Common myeloid progenitor, CD34-positive (primary cell): ENCODE data around the gene SACS.

Source experiments
- CTCF ChIA-PET: fragments of 350-600 bp; sonication (Branson Sonifier 250); formaldehyde crosslinking; loops from one replicate; lab custom pipeline; 2021; ENCODE audit warnings: antibody characterized with exemption; lab: Charles Lee
- POLR2A ChIA-PET: fragments of 350-600 bp; sonication (Branson Sonifier 250); formaldehyde crosslinking; loops from one replicate; lab custom pipeline; 2021; ENCODE audit warnings: antibody characterized with exemption; lab: Charles Lee
- DNase-seq, 3 donors: peaks; one replicate each; pipeline versions ENCODE4 v3.0.0 to v3.0.0-alpha.2; 2013
- H3K27ac ChIP-seq, 2 experiments: 1 replicate in 1 of 2; 2 replicates in 1 of 2; pipeline ENCODE4 v1.7.0; 2013; ENCODE audit warnings: inconsistent platforms in 2 of 2, low read length in 2 of 2, mild to moderate bottlenecking in 2 of 2, low read depth in 1 of 2, moderate library complexity in 1 of 2; ENCODE audit not compliant: severe bottlenecking in 2 of 2, insufficient read depth in 1 of 2, poor library complexity in 1 of 2
- H3K27me3 ChIP-seq, 5 experiments: replicated peaks in 2 of 5; 1 replicate in 3 of 5; 2 replicates in 2 of 5; pipeline versions ENCODE4 v1.6.1 to v1.7.0; 2013; ENCODE audit warnings: low read length in 4 of 5, mild to moderate bottlenecking in 2 of 5, moderate library complexity in 2 of 5, inconsistent platforms in 1 of 5; ENCODE audit not compliant: insufficient read depth in 5 of 5, control insufficient read depth in 4 of 5
- H3K36me3 ChIP-seq, 4 experiments: 1 replicate in 2 of 4; 2 replicates in 2 of 4; pipeline versions ENCODE4 v1.6.1 to v1.7.0; 2013; ENCODE audit warnings: low read length in 3 of 4, control low read depth in 1 of 4, mild to moderate bottlenecking in 1 of 4; ENCODE audit not compliant: control insufficient read depth in 4 of 4, insufficient read depth in 4 of 4
- H3K4me1 ChIP-seq, 4 experiments: 1 replicate in 3 of 4; 2 replicates in 1 of 4; pipeline versions ENCODE4 v1.6.1 to v1.7.1; 2013; ENCODE audit warnings: low read length in 3 of 4, mild to moderate bottlenecking in 3 of 4, control low read depth in 1 of 4, inconsistent platforms in 1 of 4, moderate library complexity in 1 of 4; ENCODE audit not compliant: control insufficient read depth in 4 of 4, insufficient read depth in 4 of 4; ENCODE audit errors: control extremely low read depth in 1 of 4
- H3K4me3 ChIP-seq, 7 experiments: 1 replicate in 4 of 7; 2 replicates in 3 of 7; pipeline versions ENCODE4 v1.5.1 to v1.7.0; 2013; ENCODE audit warnings: mild to moderate bottlenecking in 7 of 7, low read length in 6 of 7, moderate library complexity in 6 of 7, inconsistent platforms in 2 of 7, low read depth in 2 of 7, control low read depth in 1 of 7; ENCODE audit not compliant: insufficient read depth in 4 of 7, control insufficient read depth in 1 of 7; ENCODE audit errors: extremely low read depth in 1 of 7
- H3K9me3 ChIP-seq, 5 experiments: 1 replicate in 4 of 5; 2 replicates in 1 of 5; pipeline versions ENCODE4 v1.6.1 to v1.7.1; 2013; ENCODE audit warnings: low read length in 4 of 5, mild to moderate bottlenecking in 2 of 5, inconsistent platforms in 1 of 5, low read depth in 1 of 5, moderate library complexity in 1 of 5; ENCODE audit not compliant: control insufficient read depth in 4 of 5, insufficient read depth in 2 of 5; ENCODE audit errors: control extremely low read depth in 1 of 5
- WGBS: methylation state at CpG from one replicate; pipeline ENCODE4 v1.1.5; 2013; ENCODE audit not compliant: insufficient coverage; 5-methylcytosine and 5-hydroxymethylcytosine counted together

Gene SACS

GRCh38 chr13:23455401-23456185 is 22.1 kb upstream of the SACS start:
- WGBS = 100% methylated on average over 6 of the region's 7 CpGs
- Histone ChIP-seq H3K27ac (no peak overlapping the region), H3K4me1 (peaks cover 6 to 20% (median 12%) of the 10 kb centered on the region in 4 experiments), H3K4me3 (no peak overlapping the region), H3K36me3 (no peaks in the 10 kb centered on the region), H3K9me3 (no peaks in the 10 kb centered on the region), H3K27me3 (no peaks in the 10 kb centered on the region)
- no peak for DNase-seq
- ChIA-PET POLR2A (no interaction called here), CTCF (interaction anchor here (1.0 kb wide), 1 partner anchor 10 kb away, joined by 3 read pairs; no protein-coding TSS in a partner anchor)

GRCh38 chr13:23453132-23453531 is 19.6 kb upstream of the SACS start:
- Histone ChIP-seq H3K9me3 (no peaks in the 10 kb centered on the region), H3K27me3 (no peaks in the 10 kb centered on the region), H3K27ac (no peak overlapping the region), H3K4me3 (no peak overlapping the region), H3K4me1 (peaks cover 0 to 13% (median 4%) of the 10 kb centered on the region in 4 experiments), H3K36me3 (no peaks in the 10 kb centered on the region)
- no peak for DNase-seq
- POLR2A ChIA-PET = no interaction called here
- WGBS = 89% methylated on average over 5 of the region's 8 CpGs
- CTCF ChIA-PET = no interaction called here

GRCh38 chr13:23450340-23451046 is 17.0 kb upstream of the SACS start:
- no peak overlapping the region for H3K4me3 ChIP-seq
- H3K27ac ChIP-seq = no peak overlapping the region
- CTCF ChIA-PET = no interaction called here
- H3K36me3 ChIP-seq = no peaks in the 10 kb centered on the region
- no peaks in the 10 kb centered on the region for H3K27me3 ChIP-seq
- POLR2A ChIA-PET = interaction anchor here (0.6 kb wide), 1 partner anchor 122 kb away, joined by 3 read pairs; no protein-coding TSS in a partner anchor
- 32% methylated on average over 6 of the region's 8 CpGs for WGBS
- peaks cover 0 to 13% (median 4%) of the 10 kb centered on the region in 4 experiments for H3K4me1 ChIP-seq
- DNase-seq = peak in 2 of 3 donors; percentile 66 to 74
- H3K9me3 ChIP-seq = no peaks in the 10 kb centered on the region

- H3K27ac ChIP-seq = no peak overlapping the region
- DNase-seq = no peak
- H3K36me3 ChIP-seq = no peaks in the 10 kb centered on the region
- H3K9me3 ChIP-seq = no peaks in the 10 kb centered on the region
- ChIA-PET POLR2A (interaction anchor here (0.6 kb wide), 1 partner anchor 123 kb away, joined by 3 read pairs; no protein-coding TSS in a partner anchor), CTCF (no interaction called here)
- no peaks in the 10 kb centered on the region for H3K27me3 ChIP-seq
- H3K4me3 ChIP-seq = no peak overlapping the region
- 87% methylated on average over 4 of the region's 5 CpGs for WGBS
- peaks cover 0 to 13% (median 4%) of the 10 kb centered on the region in 4 experiments for H3K4me1 ChIP-seq
Observed at GRCh38 chr13:23449398-23450162, 16.1 kb upstream of the SACS start.

GRCh38 chr13:23447927-23448326 is 14.4 kb upstream of the SACS start:
- Histone ChIP-seq H3K27ac (no peak overlapping the region), H3K4me3 (no peak overlapping the region), H3K36me3 (no peaks in the 10 kb centered on the region), H3K4me1 (peaks cover 0 to 13% (median 4%) of the 10 kb centered on the region in 4 experiments), H3K27me3 (no peaks in the 10 kb centered on the region), H3K9me3 (no peaks in the 10 kb centered on the region)
- POLR2A ChIA-PET = no interaction called here
- 92% methylated on average over 2 of the region's 3 CpGs for WGBS
- DNase-seq = no peak
- CTCF ChIA-PET = interaction anchor here (0.7 kb wide), 1 partner anchor 44 kb away, joined by 3 read pairs; no protein-coding TSS in a partner anchor

GRCh38 chr13:23445794-23446193 is 12.3 kb upstream of the SACS start:
- Histone ChIP-seq H3K4me1 (peaks cover 0 to 8% (median 4%) of the 10 kb centered on the region in 4 experiments), H3K27me3 (no peaks in the 10 kb centered on the region), H3K36me3 (no peaks in the 10 kb centered on the region), H3K9me3 (no peaks in the 10 kb centered on the region), H3K27ac (no peak overlapping the region), H3K4me3 (no peak overlapping the region)
- WGBS = 100% methylated on average over 1 of the region's 1 CpG
- DNase-seq = no peak
- ChIA-PET CTCF (interaction anchor here (1.4 kb wide), 1 partner anchor 9 kb away, joined by 3 read pairs; no protein-coding TSS in a partner anchor), POLR2A (no interaction called here)
